ENCODE results near the gene KCNN4.

DNA sequence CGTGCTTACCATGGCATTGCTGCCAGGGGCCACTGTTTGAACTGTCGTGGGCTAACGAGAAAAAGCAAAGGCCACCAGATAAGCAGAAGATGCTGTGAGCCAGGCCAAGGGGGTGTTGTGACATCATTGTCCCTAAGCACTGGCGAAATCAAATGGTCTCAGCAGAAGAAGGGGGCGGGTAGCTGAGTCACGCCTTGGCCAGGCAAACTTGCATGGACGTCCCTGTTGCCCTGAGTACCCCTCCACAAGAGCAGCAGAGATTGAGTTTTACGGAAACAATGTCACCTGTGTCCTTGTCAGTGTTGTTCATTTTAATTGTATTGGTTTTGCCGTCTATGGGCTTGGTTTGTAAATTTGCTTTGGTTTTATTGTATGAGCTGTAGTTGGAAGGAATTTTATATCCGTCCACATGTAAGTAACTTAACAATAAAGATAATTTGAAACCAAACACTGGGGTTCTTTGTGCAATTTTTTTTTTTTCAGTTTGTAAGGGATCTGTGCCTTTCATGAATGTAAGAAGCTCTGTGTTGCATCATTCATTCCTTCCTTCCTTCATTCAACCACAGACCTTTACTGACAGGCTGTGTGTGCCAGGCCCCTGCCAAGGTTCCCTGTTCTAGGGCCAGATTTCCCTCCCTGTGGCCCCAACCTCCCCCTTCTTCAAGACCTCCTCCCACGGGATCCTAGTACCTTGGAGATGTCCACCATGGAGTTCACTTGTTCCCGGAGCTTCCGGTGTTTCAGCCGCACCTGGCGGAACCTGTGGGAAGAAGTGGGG, 12.3 kb downstream of the KCNN4 start:
- no peak for TF ChIP-seq JUNB (IDR thresholded peaks at IDR 0.05)
- TF ChIP-seq, protein P1, sequence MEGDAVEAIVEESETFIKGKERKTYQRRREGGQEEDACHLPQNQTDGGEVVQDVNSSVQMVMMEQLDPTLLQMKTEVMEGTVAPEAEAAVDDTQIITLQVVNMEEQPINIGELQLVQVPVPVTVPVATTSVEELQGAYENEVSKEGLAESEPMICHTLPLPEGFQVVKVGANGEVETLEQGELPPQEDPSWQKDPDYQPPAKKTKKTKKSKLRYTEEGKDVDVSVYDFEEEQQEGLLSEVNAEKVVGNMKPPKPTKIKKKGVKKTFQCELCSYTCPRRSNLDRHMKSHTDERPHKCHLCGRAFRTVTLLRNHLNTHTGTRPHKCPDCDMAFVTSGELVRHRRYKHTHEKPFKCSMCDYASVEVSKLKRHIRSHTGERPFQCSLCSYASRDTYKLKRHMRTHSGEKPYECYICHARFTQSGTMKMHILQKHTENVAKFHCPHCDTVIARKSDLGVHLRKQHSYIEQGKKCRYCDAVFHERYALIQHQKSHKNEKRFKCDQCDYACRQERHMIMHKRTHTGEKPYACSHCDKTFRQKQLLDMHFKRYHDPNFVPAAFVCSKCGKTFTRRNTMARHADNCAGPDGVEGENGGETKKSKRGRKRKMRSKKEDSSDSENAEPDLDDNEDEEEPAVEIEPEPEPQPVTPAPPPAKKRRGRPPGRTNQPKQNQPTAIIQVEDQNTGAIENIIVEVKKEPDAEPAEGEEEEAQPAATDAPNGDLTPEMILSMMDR (IDR thresholded peaks at IDR 0.05 in 2 of 3, conservative IDR thresholded peaks at IDR 0.05 in 1 of 3; ENCODE audit: control insufficient read depth in 2 of 3, extremely low read depth in 1 of 3, insufficient read depth in 1 of 3, low read depth in 3 of 3, low read length in 3 of 3): no peak
- TF ChIP-seq ZBTB4 (CRISPR knock-in tag; IDR thresholded peaks at IDR 0.05): no peak
- TF ChIP-seq NR2C2 (IDR thresholded peaks at IDR 0.05; ENCODE audit: borderline replicate concordance, control insufficient read depth, insufficient read length, low read depth): no peak
- no peak for TF ChIP-seq USF2 (IDR thresholded peaks at IDR 0.05; ENCODE audit: borderline replicate concordance, low read depth, low read length)
- no peak for TF ChIP-seq SMAD5 (IDR thresholded peaks at IDR 0.05; ENCODE audit: low read depth)
- no peak for TF ChIP-seq ZSCAN29 (IDR thresholded peaks at IDR 0.05)
- no peak for TF ChIP-seq RCOR1 (conservative IDR thresholded peaks at IDR 0.05; ENCODE audit: low read depth, low read length)
- no peak for TF ChIP-seq POU2F2 (IDR thresholded peaks at IDR 0.05; ENCODE audit: borderline replicate concordance, low read depth, low read length)
- no peak for TF ChIP-seq NFIC (IDR thresholded peaks at IDR 0.05; ENCODE audit: low read depth, low read length)
- no peak for TF ChIP-seq E2F4 (IDR thresholded peaks at IDR 0.05; ENCODE audit: low read depth, low read length)
- no peak for TF ChIP-seq YY1 (IDR thresholded peaks at IDR 0.05; ENCODE audit: low read depth, low read length)
- TF ChIP-seq EZH2 (IDR thresholded peaks at IDR 0.05; ENCODE audit: borderline replicate concordance, control insufficient read depth, low read depth, low read length): no peak
- TF ChIP-seq MTA2 (IDR thresholded peaks at IDR 0.05; ENCODE audit: low read depth): no peak
